HG02885 (cell line): Measurements from ENCODE around the gene USP17L19.
"Not testable (repeated sequence)": the region's sequence is repeated elsewhere in the genome, so short reads cannot be mapped to it uniquely, and the experiment has no call there.

ENCODE experiments used
- ATAC-seq: cut with Tn5 transposase; IDR thresholded peaks from one replicate; pipeline ENCODE4 v1.9.1; 2021; ENCODE audit warnings: mild to moderate bottlenecking; ENCODE audit not compliant: unreplicated experiment, poor library complexity

The USP17L19 gene, protein sequence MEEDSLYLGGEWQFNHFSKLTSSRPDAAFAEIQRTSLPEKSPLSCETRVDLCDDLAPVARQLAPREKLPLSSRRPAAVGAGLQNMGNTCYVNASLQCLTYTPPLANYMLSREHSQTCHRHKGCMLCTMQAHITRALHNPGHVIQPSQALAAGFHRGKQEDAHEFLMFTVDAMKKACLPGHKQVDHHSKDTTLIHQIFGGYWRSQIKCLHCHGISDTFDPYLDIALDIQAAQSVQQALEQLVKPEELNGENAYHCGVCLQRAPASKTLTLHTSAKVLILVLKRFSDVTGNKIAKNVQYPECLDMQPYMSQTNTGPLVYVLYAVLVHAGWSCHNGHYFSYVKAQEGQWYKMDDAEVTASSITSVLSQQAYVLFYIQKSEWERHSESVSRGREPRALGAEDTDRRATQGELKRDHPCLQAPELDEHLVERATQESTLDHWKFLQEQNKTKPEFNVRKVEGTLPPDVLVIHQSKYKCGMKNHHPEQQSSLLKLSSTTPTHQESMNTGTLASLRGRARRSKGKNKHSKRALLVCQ

DNA sequence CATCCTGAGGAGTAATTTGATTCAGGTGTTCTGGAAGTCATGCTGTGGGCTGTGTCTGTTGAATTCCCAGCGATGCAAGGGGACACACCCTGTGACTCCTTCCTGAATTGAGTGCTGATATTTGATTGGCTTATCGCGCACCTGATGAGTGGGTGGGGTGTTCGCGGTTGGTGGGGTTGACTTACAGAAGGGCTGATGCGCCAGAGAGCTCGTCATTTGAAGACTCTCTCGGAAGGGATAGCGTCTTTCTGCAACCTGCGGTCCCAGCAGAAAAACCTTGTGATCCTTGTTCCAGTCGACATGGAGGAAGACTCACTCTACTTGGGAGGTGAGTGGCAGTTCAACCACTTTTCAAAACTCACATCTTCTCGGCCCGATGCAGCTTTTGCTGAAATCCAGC is at the start of gene USP17L19:
Gene USP17L19 (plus strand): TSS at position 301 of the 400 bp plus-strand sequence. CDS start 0 bp downstream, at position 301.
- not testable (repeated sequence) for ATAC-seq

DNA sequence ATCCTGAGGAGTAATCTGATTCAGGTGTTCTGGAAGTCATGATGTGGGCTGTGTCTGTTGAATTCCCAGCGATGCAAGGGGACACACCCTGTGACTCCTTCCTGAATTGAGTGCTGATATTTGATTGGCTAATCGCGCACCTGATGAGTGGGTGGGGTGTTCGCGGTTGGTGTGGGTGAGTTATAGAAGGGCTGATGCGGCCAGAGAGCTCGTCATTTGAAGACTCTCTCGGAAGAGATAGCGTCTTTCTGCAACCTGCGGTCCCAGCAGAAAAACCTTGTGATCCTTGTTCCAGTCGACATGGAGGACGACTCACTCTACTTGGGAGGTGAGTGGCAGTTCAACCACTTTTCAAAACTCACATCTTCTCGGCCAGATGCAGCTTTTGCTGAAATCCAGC is 42.8 kb upstream of the USP17L19 start, which contains the start of gene USP17L10:
Gene USP17L10 (plus strand): TSS at position 301 of the 400 bp plus-strand sequence. CDS start 0 bp downstream, at position 301.
- ATAC-seq, result not testable (repeated sequence)

- not testable (repeated sequence) for ATAC-seq
Observed at GRCh38 chr4:9214701-9215100, 38.5 kb upstream of the USP17L19 start.

DNA sequence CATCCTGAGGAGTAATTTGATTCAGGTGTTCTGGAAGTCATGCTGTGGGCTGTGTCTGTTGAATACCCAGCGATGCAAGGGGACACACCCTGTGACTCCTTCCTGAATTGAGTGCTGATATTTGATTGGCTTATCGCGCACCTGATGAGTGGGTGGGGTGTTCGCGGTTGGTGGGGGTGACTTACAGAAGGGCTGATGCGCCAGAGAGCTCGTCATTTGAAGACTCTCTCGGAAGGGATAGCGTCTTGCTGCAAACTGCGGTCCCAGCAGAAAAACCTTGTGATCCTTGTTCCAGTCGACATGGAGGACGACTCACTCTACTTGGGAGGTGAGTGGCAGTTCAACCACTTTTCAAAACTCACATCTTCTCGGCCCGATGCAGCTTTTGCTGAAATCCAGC is 38.1 kb upstream of the USP17L19 start, which contains the start of gene USP17L11:
Gene USP17L11 (plus strand): TSS at position 301 of the 400 bp plus-strand sequence. CDS start 0 bp downstream, at position 301.
- ATAC-seq, result not testable (repeated sequence)

DNA sequence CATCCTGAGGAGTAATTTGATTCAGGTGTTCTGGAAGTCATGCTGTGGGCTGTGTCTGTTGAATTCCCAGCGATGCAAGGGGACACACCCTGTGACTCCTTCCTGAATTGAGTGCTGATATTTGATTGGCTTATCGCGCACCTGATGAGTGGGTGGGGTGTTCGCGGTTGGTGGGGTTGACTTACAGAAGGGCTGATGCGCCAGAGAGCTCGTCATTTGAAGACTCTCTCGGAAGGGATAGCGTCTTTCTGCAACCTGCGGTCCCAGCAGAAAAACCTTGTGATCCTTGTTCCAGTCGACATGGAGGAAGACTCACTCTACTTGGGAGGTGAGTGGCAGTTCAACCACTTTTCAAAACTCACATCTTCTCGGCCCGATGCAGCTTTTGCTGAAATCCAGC is 33.3 kb upstream of the USP17L19 start, which contains the start of gene USP17L12:
Gene USP17L12 (plus strand): TSS at position 301 of the 400 bp plus-strand sequence. CDS start 0 bp downstream, at position 301.
- not testable (repeated sequence) for ATAC-seq

DNA sequence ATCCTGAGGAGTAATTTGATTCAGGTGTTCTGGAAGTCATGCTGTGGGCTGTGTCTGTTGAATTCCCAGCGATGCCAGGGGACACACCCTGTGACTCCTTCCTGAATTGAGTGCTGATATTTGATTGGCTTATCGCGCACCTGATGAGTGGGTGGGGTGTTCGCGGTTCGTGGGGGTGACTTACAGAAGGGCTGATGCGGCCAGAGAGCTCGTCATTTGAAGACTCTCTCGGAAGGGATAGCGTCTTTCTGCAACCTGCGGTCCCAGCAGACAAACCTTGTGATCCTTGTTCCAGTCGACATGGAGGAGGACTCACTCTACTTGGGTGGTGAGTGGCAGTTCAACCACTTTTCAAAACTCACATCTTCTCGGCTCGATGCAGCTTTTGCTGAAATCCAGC is 28.6 kb upstream of the USP17L19 start, which contains the start of gene USP17L13:
Gene USP17L13 (plus strand): TSS at position 301 of the 400 bp plus-strand sequence. CDS start 0 bp downstream, at position 301.
- ATAC-seq, result not testable (repeated sequence)

- not testable (repeated sequence) for ATAC-seq
Observed at GRCh38 chr4:9230249-9230648, 22.9 kb upstream of the USP17L19 start.

DNA sequence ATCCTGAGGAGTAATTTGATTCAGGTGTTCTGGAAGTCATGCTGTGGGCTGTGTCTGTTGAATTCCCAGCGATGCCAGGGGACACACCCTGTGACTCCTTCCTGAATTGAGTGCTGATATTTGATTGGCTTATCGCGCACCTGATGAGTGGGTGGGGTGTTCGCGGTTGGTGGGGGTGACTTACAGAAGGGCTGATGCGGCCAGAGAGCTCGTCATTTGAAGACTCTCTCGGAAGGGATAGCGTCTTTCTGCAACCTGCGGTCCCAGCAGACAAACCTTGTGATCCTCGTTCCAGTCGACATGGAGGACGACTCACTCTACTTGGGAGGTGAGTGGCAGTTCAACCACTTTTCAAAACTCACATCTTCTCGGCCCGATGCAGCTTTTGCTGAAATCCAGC is 19.1 kb upstream of the USP17L19 start, which contains the start of gene USP17L15:
Gene USP17L15 (plus strand): TSS at position 301 of the 400 bp plus-strand sequence. CDS start 0 bp downstream, at position 301.
- not testable (repeated sequence) for ATAC-seq

DNA sequence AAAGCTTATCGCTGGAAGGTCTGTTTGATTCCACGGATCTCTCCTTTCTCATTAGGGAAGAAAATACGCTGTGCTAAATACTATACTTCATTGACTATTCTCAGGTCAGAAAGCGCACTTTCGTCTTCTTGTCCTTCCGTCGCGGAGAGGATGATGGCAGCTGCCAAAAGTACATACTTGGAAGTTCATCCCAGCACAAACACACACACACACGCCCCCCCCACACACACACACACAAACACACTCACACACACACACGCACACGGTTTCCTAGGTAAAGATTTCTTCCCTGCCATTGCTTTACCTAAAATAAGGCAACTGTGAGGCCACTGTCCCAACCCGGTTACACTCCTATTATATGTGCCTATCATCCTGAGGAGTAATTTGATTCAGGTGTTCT is 14.7 kb upstream of the USP17L19 start:
- ATAC-seq, result not testable (repeated sequence)

- not testable (repeated sequence) for ATAC-seq
Observed at GRCh38 chr4:9243579-9243978, 9.6 kb upstream of the USP17L19 start, which contains the start of gene USP17L17. TSS of gene USP17L17 (plus strand) at chr4:9243879. CDS start at chr4:9243879, 0 bp downstream.

GRCh38 chr4:9247953-9248680 is 5.1 kb upstream of the USP17L19 start, which contains the start of gene USP17L18:
TSS of gene USP17L18 (plus strand) at chr4:9248630. CDS start at chr4:9248630, 0 bp downstream.
- not testable (repeated sequence) for ATAC-seq

GRCh38 chr4:9257824-9258223 is 4.6 kb downstream of the USP17L19 start, which contains the start of gene USP17L20:
TSS of gene USP17L20 (plus strand) at chr4:9258124. CDS start at chr4:9258124, 0 bp downstream.
- not testable (repeated sequence) for ATAC-seq

- not testable (repeated sequence) for ATAC-seq
Observed at GRCh38 chr4:9262572-9262971, 9.4 kb downstream of the USP17L19 start, which contains the start of gene USP17L21. TSS of gene USP17L21 (plus strand) at chr4:9262872. CDS start at chr4:9262872, 0 bp downstream.

DNA sequence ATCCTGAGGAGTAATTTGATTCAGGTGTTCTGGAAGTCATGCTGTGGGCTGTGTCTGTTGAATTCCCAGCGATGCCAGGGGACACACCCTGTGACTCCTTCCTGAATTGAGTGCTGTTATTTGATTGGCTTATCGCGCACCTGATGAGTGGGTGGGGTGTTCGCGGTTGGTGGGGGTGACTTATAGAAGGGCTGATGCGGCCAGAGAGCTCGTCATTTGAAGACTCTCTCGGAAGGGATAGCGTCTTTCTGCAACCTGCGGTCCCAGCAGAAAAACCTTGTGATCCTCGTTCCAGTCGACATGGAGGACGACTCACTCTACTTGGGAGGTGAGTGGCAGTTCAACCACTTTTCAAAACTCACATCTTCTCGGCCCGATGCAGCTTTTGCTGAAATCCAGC is 14.1 kb downstream of the USP17L19 start, which contains the start of gene USP17L22:
Gene USP17L22 (plus strand): TSS at position 301 of the 400 bp plus-strand sequence. CDS start 0 bp downstream, at position 301.
- ATAC-seq, result not testable (repeated sequence)

DNA sequence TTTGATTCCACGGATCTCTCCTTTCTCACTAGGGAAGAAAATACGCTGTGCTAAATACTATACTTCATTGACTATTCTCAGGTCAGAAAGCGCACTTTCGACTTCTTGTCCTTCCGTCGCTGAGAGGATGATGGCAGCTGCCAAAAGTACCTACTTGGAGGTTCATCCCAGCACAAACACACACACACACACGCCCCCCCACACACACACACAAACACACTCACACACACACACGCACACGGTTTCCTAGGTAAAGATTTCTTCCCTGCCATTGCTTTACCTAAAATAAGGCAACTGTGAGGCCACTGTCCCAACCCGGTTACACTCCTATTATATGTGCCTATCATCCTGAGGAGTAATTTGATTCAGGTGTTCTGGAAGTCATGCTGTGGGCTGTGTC is 18.5 kb downstream of the USP17L19 start:
- ATAC-seq, result not testable (repeated sequence)
